NT2/D1 (cell line): ENCODE data around the gene LAIR2.

Source experiments
- YY1 ChIP-seq: IDR thresholded peaks from 2 replicates; pipeline ENCODE4 v1.6.1; 2011; ENCODE audit not compliant: insufficient read length, insufficient read depth
- ZNF274 ChIP-seq: IDR thresholded peaks from 2 replicates; pipeline ENCODE4 v1.6.1; 2011; ENCODE audit warnings: mild to moderate bottlenecking, low read depth, low read length

- TF ChIP-seq ZNF274 (no peak), YY1 (no peak)
Measured at GRCh38 chr19:54552913-54553310, 50.3 kb downstream of the LAIR2 start.
